GM18873 (cell line): ENCODE data around the gene SATB1.
"Not testable (repeated sequence)": the region's sequence is repeated elsewhere in the genome, so short reads cannot be mapped to it uniquely, and the experiment has no call there.

Experiments
- ATAC-seq: cut with Tn5 transposase; IDR thresholded peaks from one replicate; pipeline ENCODE4 v1.9.1; 2021; ENCODE audit warnings: mild to moderate bottlenecking, moderate library complexity, moderate number of reproducible peaks; ENCODE audit not compliant: unreplicated experiment, low FRiP score

The SATB1 gene

DNA sequence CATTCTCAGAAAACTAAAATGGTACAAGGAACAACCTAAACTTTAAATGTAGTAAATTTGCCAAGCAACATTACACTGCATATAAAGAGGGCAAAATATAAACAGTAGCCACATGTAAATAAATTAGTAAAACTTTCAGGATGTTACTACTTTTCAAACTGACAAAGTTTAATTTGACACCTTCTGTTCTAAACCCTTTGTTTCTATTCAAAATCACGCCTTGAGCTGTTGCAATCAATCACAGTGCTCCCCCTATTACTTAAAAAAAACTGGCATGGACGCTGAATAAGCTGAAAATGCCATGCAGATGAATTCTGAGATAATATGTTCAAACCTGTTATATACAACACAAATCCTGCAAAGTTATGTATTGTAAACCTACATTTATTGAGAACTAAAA is 69.3 kb downstream of the SATB1 start:
- ATAC-seq = no peak

DNA sequence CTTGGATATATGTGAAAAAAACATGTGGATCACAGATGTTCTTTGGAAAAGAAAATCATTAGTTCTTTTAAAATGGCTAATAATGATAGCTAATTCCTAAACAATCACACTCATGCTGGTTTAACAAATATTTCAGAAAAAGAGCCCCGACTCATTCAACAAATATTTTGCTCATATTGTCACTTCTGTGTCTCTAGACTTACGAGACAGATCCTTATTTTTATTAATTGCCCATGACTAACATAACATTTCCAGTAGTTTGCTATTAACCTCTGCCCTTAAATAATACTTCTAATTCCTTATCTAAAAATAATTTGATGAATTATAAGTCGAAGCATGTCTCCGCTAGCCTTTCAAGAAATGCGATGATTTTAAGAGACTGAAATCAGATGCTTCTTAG is 70.4 kb downstream of the SATB1 start:
- ATAC-seq = no peak

DNA sequence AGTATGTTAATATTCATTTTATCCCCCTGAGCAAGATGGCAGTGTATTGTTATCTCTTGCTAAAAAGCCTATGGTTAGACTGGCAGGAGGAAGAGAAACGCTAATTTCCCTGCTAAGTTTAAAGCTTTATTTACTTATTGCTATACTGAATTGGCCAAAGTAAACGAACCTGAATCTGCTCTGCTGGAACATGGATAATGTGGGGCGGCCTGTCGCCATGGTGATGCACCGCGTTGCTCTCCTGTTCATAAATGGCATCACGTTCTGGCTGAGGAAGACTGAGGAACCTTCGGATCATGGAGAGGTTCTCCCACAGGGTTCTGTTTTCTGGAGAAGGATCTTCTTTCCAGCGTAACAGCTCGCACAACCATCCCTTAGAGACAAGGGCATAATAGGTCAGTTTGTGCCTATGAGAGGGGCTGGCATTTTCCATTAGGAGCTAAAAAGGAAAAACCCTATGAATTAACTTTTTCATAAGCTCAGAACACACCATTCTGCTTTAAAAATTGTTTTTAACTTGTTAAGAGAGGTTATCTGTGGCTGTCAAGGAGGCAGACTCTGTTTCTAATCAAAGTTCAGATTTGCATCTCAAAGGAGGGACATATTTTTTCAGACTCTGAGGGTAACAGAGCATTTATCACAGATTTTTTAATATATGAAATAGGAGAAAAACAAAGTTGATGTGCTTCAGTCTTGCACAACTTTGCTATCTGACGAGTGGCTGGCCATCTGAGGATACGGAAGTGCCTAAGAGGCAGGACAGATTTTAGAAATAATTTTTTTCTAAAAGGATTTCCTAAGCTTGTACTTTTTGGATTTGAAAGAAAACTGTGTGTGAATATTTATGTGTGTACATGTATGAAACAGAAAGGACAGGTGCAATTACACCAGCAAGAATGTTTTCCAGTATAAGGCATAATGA is 73.1 kb downstream of the SATB1 start:
- ATAC-seq = no peak

DNA sequence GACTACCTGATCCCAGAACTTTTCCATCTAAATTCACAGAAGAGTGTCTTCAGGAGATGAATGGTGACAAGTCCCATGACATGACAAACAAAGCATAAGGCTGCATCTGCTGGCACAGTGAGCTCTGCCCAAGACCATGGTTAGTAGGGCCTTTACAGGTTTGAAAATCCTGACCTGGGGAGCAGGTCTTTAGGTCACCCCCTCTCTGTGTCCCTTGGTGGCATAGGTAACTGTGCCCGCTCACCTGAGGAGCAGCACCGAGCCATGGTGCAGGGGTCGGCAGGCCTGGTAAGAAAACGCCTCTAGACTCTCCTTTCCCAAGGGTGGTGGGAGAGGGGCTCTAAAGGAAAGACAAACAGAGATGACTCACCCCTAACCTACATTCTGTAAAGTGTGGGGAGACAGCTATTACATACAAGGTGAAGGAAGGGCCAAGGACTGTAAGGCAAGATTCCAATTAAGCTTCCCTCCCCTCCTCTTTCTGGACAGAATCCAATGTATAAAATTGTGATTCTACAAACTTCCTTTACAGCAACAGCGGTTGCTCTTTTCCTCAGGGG is 74.0 kb downstream of the SATB1 start:
- no peak for ATAC-seq

DNA sequence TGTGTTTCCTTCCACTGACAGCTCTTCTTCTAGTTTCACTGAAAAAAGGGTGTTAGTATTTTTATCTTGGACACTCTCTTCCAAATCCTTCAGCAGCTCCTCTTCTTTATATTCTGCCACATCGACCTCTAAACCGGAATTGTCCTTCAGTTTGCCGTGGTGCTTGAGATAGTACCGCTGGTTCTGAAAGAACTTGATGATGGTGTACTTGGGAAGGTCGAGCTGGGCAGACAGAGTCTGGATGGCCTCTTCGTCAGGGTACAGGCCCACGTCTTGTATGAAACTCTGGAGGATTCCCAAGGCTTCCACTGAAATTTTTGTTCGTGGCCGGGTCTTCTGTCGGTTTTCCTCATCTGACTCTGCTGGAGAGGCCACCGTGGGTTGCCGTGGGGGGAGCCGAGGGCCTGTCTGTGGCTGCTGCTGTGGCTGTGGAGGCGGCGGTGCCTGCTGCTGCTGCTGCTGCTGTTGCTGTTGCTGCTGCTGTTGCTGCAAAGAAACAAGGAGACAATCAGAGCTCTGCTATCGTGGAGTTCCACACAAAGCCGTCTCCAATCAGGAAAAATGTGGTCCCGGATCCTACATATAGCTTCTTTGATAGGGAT is 75.8 kb downstream of the SATB1 start:
- no peak for ATAC-seq

DNA sequence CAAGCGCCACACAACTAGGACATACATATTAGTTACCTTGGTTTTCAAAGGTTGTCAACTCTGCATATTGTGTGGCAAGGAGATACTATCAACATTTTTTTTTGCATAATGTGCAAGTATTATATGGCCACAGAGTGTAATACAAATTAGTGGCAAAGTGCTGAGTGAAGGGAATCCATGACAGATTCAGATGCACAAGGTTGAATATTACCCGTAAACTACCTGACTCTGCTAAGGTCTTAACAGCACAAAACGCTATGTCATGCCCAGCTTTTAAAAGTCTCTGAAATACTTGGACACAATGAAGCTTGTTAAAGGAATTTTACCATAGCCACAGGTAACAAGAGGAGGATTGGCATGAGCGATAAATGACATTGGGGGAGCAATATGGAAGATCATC is 79.0 kb downstream of the SATB1 start:
- ATAC-seq = no peak

DNA sequence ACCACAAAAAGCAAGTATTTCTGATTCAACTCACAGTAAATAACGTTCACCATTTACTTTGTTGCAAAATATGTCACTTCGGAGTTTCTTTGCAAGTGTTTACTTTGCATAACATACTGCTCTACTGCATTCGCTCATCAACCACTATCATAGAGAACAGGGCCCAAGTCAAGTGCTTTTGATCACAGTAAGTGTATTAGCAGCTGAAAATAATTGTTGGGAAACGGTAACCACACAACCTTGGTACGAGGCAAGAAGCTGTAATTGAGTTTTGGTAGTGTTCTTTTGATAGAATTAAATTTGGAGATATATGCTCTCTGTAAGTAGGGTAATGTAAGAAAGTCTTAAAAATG is 80.1 kb downstream of the SATB1 start:
- ATAC-seq = no peak

DNA sequence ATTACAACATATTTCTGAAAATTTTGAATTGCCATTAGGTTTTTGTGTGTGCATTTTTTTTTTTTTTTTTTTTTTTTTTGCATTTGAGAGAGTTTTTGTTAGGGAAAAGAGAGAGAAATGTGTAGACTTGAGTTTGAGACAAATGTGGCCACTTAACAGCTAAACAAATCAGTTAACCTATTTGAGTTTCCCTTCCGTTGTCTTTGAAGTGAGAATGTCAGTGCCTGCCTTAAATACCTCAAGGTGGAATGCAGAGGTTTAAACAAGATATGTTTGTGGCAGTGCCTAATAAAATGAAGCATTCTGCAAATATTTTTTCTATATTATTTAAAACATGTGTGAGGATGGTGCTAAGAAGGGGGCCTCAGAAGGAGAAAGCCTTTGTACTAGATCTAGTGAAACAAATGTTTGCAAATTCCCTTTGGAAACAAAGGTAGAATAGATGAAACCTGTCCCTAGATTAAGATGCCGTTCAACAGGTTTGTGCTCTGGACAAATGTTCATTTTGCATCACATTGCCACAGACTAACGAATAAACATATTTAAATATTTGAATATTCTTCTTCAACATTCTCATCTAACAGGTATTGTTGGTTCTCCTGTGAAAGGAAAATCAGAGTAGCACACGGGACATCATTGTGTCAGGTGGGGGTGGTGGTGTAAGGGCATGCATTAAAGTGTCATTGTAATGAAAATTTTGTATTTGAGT is 80.7 kb downstream of the SATB1 start:
- no peak for ATAC-seq

DNA sequence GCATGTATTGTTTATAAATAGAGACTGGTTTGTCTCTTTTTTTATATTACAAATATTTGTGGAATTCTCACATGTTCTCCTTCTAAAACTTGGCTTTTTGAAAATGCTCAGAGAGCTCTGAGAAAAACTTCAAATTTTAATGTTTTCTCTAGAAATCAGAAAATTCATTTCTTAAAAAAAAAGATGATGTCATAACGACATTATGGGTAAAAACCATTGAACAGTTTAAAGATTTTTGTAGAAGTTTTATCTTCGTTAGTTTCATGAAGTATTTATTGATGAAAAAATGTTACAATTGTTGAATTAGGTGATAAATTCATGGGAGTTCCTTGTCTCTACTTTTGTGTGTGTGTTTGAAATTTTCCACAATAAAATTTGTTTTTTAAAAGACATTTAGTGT is 81.3 kb downstream of the SATB1 start:
- ATAC-seq = no peak

DNA sequence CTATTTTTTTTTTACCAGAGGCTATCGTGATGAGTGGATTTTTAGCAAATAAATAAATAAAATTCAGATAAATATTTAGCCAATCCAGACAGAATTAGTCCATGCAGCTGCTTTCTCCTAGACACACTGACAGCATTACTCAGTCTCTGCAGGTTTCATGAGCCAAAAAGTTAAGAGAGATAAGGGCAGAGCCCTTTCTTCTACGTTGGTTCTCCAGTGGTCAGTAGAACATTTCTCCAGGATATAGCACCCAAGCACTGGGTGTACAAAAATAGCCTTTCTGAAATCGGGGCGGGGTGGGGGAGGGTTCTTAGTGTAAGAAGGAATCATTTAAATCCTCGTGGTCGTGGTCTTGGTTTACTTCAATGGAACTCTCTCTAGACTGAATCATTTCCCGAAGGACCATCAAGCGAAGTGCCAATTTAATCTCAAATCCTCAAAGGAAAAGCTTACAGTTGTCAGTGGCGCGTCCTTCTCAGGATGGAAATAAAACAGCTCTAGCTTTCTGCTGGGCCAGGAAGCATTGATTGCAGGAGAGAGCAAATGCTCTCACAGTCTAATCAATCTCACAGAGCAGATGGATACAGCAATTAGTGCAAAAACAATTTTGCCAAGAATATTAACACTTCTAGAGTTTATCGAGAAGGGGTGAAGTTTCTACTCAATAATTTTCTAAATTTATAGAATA is 86.2 kb downstream of the SATB1 start:
- ATAC-seq = no peak

DNA sequence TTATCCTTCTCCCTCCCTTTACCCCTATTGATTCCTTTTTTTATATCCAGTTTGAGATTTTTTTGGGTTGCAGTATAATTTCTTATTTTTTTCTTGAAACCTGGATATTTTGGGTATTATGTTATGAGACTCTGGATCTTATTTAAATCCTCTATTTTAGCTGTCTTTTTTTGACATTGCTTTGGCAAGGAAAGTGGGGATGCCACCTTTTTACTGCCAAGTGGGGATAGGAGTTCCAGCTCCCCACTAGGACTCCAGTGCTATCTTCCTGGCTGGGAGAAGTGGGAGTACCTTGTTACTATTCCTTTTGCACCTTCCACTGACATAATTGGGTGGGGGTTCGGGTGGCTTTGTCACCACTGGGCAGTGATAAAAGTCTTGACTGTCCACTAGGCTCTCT is 87.9 kb downstream of the SATB1 start:
- no peak for ATAC-seq

DNA sequence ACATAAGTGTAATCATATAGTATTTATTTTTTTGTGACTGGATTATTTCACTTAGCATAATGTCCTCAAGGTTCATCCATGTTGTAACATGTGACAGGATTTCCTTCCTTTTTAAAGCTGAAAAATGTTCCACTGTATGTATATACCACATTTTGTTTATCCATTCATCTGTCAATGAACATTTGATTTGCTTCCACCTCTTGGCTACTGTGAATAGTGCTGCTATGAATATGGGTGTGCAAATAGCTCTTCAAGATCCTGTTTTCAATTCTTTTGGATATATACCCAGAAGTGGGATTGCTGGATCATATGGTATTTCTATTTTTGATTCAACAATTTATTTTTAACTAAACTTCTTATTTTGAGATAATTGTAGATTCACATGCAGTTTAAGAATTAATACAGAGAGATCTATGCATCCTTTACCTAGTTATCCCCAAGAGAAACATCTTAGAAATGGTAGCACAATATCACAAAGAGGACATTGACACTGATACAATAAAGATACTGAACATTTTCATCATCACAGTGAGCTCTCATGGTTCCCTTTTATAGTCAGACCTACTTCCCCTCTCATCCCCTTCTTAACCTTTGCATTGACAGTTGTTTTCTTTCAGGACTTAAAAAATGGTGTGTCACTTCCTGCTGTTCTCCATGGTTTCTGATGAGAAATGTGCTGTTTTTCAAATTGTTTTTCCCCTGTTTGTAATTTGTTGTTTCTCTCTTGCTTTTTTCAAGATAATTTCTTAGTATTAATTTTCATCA is 90.1 kb downstream of the SATB1 start:
- no peak for ATAC-seq

DNA sequence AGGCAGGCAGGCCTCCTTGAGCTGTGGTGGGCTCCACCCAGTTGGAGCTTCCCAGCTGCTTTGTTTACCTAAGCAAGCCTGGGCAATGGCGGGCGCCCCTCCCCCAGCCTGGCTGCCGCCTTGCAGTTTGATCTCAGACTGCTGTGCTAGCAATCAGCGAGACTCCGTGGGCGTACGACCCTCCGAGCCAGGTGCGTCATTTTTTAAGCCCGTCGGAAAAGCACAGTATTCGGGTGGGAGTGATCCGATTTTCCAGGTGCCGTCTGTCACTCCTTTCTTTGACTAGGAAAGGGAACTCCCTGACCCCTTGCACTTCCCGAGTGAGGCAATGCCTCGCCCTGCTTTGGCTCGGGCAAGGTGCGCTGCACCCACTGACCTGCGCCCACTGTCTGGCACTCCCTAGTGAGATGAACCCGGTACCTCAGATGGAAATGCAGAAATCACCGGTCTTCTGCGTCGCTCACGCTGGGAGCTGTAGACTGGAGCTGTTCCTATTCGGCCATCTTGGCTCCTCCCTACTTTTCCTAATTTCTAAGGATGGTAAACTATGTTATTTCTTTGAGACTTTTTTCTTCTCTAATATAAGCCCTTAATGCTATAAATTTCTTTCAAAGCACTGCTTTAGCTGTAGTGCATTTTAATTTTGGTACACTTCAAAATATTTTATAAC is 94.2 kb downstream of the SATB1 start:
- not testable (repeated sequence) for ATAC-seq

DNA sequence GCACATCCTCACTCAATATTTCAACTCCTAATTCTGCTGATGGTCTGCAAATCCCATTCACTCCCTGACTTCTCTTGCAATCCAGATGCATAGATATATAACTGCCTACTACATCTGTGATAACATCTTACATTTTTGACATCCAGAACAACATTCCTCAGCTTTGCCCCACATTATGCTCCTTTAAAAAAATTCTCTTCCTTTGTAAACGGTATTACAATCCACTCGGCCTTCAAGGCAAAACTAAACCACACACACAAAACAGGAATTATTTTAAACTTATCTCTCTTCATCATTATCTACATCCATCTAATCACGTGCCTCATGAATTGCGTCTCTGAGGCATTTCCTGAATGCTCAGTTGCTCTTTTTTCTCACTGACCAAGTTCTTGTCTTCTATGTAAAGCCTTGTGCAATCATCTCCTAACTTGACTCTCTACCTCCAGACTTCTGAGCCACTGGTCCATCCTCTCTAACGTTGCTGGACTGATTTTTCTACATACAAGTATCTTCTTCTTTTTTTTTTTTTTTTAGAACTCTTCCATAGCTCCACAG is 117.0 kb downstream of the SATB1 start:
- no peak for ATAC-seq

DNA sequence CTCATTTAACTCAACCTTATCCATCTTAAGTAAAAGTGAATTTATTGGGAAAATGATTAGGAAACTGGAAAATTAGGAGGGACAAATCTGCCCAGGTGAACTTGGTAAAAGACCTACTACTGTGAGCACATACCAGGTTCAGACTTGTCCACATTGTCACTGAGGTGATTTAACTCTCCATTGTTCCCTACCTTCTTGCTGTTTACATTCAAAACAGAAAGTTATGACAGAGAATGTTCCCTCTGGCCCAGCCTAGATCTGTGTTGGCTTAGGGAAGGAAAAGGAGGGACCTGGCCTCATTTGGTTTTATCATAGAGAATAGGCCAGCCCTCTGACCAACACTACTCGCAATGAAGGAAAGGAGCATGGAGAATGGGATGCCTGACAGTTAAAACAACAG is 117.6 kb downstream of the SATB1 start:
- no peak for ATAC-seq

DNA sequence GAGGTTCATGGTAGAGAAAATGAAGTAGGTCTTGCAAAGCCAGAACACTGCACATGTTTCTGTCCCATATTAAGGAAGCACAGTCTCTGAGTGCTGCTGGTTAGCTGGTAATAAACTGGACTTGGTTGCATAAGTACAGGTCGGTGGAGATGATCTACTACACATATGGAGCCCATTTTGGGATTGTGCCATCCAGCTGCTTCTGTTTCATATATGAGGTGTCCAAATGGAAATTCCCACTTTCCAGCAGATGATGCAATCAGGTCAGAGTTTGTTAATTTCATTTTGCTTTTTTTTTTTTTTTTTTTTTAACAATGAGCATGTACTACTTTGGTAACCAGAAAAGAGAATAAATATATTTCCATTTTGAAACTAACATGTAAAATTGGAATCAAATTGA is 122.6 kb downstream of the SATB1 start:
- no peak for ATAC-seq

DNA sequence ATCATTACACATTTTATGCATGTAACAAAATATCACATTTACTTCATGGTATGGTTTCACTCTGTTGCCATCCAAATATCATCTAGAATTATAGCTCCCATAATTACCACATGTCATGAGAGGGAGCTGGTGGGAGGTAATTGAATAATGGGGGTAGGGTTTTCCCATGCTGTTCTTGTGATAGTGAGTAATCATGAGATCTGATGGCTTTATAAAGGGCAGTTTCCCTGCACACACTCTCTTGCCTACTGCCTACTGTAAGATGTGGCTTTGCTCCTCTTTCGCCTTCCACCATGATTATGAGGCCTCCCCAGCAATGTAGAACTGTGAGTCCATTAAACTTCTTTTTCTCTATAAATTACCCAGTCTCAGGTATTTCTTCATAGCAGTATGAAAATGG is 123.4 kb downstream of the SATB1 start:
- ATAC-seq = no peak

DNA sequence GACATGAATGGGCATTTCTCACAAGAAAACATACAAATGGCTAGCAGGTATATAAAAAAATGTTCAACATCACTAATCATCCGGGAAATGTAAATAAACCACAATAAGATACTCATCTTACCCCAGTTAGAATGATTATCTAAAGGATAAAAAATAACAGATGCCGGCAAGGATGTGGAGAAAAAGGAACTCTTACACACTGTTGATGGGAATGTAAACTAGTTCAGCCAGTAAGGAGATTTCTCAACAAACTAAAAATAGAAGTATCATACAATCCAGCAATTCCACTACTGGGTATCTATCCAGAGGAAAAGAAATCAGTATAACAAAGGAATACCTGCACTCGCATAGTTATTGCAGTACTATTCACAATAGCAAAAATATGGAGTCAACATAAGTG is 124.2 kb downstream of the SATB1 start:
- ATAC-seq = no peak

DNA sequence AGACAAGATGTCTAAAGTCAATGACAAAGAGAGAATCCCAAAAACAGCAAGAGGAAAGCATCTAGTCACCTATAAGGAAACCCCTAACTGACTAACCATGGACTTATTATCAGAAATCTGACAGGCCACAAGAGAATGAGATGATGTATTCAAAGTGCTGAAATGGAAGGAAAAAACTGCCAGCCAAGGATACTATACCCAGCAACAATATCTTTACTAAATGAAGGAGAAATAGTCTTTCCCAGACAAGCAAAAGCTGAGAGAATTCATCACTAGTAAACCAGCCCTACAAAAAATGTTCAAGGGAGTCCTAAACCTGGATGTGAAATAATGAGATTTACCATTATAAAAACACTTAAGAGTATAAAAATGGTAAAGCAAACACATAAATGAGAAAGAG is 128.0 kb downstream of the SATB1 start:
- no peak for ATAC-seq
